T-helper 1 cell treated with Interleukin-12 subunit alpha and Interleukin-12 subunit beta and Interleukin-4 antibody, amounts not matched to agents 30 ng/mL and 1 ng/mL, for 36 hours (primary cell): ENCODE measurements around the gene C1QB. TPM values are rescaled to one million over a fixed set of nuclear protein-coding genes. Genes with fewer than 3 reads are reported as not detected.
"Not testable (repeated sequence)": the region's sequence is repeated elsewhere in the genome, so short reads cannot be mapped to it uniquely, and the experiment has no call there.

Experiments
- intact Hi-C: fragments of 100-400 bp; cut with micrococcal nuclease; formaldehyde crosslinking; loops from one replicate; pipeline ENCODE4 v1.15.1; 2024
- total RNA-seq: library from RNA; stranded (reverse); gene quantifications from 2 replicates; pipeline ENCODE4 v1.2.3, GENCODE V29; 2022

C1QB gene
- total RNA-seq, 1 donor from 2014 or later = not detected

- intact Hi-C loops = no loop called here
Measured at GRCh38 chr1:22662318-22662717, 9.3 kb downstream of the C1QB start.

- intact Hi-C loops = no loop called here
Measured at GRCh38 chr1:22662986-22663408, 10.0 kb downstream of the C1QB start.

GRCh38 chr1:22665752-22666151, 12.7 kb downstream of the C1QB start:
- intact Hi-C loops = no loop called here

- intact Hi-C loops = no loop called here
Measured at GRCh38 chr1:22666412-22666811, 13.4 kb downstream of the C1QB start.

DNA sequence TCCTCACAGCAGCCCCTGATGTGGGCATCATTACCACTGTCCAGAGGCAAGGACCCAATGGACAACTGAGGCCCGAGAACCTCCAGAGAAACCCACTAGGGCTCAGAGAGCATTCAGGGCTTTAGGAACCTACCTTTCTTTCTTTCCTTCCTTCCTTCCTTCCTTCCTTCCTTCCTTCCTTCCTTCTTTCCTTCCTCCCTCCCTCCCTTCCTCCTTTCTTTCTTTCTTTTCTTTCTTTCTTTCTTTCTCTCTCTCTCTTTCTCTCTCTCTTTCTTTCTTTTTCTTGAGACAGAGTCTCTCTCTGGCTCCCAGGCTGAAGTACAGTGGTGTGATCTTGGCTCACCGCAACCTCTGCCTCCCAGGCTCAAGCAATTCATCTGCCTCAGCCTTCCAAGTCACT, 15.8 kb downstream of the C1QB start:
- intact Hi-C loops = not testable (repeated sequence)

DNA sequence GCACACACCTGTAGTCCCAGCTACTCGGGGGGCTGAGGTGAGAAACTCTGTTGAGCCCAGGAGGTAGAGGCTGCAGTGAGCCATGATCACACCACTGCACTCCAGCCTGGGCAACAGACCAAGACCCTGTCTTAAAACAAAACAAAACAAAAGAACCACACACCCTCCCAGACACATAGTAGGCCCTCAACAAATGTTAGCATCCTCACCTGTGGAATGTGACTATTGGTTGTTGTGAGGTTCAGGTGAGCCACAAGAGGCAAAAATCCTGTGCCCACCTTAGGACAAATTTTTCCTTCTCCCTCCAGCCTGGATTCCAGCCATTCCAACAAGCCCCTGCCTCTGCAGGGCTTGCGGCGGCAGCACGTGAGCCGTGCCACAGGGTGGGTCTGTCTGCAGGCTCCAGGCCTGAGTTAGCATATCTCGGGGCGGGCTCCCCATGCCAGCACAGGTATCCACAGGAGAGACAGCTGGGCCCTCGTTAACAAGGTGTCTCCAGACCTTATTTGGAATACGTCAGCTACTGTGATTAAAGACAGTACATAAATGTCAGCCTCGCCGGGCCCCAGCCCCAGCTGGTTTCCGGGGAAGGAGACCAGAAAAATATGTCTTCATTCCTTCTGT, 17.4 kb downstream of the C1QB start:
- intact Hi-C loops = no loop called here

DNA sequence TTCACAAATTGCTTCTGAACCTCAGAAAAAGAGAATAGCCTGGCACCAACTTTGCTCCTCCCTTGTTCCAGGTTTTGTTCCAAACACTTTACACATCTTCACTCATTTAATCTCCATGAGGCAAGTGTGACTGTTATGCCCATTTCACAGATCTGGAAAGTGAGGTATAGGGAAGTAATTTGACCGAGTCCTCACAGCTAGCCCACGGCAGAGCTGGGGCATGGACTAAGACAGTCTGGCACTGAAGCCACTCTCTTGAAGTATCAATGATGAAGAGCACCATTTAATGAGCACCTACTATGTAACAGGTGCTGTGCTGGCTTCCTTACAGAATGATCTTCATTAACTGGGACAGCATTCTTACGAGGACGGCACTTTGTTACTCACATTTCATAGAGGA, 19.0 kb downstream of the C1QB start:
- intact Hi-C loops = no loop called here

- intact Hi-C loops = no loop called here
Measured at GRCh38 chr1:22673486-22674409, 20.7 kb downstream of the C1QB start.

DNA sequence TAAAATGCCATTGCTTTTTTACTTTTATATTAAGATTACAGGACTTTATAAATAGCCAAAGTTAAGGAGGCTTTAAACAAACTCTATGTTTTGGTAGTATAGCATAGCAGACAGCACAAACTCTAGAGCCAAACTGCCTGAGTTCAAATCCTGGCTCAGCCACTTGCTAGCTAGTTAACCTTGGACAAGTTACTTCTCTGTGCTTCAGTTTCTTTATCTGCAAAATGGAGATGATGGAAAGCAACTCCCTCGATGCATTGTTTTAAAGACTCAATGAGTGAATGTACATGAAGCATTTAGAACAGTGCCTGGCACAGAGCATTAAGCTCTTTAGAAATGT, 21.3 kb downstream of the C1QB start:
- intact Hi-C loops = no loop called here

GRCh38 chr1:22676151-22676550, 23.1 kb downstream of the C1QB start:
- intact Hi-C loops = not testable (repeated sequence)

DNA sequence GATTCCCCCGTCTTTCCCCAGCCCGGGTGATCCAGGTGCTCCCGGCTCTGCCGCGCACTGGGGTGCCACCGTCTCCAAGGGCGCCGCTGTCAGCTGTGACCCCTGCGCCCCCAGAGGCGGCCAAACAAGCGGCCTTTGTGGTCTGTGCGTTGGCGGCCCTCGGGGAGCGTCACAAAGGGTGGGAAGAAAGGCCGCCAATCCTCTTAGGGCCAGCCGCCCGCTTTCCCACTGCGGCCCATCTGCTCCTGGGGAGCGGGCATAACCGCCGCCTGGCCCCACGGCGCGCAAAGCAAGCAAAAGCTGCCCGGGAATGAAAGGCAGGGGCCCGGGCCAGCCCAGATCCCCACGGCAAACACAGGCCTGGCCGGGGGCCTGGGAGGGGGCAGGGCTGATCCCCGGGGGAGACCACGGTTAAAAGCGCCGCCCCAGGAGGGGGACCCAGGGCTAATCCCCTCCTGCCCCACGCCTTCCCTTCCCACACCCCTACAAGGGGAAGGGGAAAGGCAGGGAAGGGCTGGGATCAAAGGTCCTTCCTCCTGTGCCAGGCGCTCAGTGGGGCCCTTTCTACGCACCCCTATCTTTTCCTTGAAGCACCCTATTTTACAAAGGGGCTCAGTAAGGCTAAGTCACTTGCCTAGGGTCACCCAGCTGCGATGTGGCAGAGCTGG, 24.0 kb downstream of the C1QB start:
- intact Hi-C loops = no loop called here

- intact Hi-C loops = no loop called here
Measured at GRCh38 chr1:22677931-22678896, 25.2 kb downstream of the C1QB start.

DNA sequence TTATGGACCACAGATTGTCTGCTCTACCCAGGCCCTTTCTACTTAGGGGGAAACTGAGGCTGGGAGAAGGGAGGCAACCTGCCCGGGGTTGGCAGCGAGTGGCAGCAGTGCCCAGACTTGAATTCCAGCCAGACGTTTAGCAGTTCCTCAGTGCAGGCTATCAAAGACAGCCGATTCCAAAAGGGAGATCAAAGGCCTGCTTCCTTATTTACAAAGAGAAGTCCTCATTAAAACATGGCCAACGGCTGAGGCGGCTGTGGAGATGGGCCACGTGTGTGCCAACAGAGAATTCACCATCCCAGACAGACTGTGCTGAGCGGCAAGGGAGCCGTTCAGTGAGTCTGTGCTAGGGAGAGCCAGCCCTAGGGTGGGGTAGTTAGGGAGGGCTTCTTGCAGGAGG, 27.7 kb downstream of the C1QB start:
- intact Hi-C loops = no loop called here

DNA sequence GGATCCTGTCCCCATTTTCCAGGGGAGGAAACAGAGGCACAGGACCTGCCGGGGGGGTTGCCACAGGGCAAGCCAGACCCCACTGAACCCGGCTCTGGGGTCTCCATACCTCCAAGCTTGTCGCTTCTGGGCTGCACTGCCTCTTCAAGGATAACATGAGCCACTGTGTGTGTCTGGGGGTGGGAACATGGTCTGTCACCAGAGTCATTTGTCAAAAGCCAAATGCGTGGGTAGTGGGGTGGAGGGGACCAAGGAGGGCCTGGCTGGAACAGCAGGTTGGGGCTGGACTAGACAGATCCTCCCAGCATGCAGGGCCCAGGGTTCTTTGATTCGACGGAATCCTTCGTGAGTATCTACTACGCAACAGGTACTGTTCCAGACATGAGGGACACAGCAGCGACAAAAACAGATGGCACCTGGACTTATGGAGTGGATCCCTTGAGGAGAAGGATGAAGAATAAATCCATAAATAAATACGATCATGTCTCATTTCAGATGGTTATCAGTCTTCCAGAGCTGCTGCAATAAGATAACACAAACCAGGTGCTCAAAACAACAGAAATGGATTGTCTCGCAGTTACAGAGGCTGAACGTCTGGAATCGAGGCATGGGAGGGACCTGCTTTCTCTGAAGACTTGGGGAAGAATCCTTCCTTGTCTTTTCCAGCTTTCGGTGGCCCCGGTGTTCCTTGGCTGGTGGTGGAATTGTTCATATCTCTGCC, 28.7 kb downstream of the C1QB start:
- intact Hi-C loops = no loop called here

DNA sequence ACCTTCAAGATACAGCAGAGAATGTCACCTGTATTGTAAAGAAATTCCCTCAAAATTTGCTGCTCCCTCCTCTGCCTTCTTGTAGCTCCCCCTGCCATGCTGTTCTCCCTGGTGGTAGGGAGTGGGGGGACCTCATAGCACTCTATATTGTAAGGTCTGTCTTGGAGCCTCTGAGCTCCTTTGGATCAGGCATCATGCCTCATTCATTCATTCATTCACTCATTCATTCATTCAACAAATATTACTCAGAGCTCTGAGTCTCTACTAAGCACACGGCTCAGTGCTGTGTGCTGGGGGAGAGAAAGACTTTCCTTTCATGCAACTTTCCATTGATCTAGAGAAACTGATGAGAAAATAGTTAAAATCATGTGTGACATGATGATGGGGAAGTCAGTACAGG, 30.5 kb downstream of the C1QB start:
- intact Hi-C loops = no loop called here

DNA sequence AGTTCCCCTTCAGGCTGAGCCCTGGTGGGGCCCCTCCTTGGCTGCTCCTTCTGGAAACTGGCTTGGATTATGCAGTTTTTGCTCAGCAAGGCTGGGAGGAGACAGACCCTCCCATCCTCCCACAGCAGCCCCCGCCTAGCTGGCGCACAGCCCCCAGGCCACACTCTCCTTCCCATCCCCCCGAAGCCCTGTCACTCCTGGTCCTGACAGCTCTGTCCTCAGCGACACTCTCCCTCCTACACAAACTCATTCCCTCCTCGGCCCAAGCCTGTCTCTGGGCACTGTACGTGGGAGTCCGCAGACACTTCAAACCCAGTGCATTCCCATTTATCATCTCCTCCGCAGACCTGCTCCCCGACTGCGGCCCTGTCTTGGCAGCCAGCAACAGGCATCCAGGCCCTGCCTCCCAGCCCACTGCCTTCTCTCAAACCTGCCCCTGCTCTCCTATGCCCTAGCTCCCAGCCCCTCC, 32.6 kb downstream of the C1QB start:
- intact Hi-C loops = no loop called here

GRCh38 chr1:22687191-22687590, 34.2 kb downstream of the C1QB start:
- intact Hi-C loops = no loop called here

DNA sequence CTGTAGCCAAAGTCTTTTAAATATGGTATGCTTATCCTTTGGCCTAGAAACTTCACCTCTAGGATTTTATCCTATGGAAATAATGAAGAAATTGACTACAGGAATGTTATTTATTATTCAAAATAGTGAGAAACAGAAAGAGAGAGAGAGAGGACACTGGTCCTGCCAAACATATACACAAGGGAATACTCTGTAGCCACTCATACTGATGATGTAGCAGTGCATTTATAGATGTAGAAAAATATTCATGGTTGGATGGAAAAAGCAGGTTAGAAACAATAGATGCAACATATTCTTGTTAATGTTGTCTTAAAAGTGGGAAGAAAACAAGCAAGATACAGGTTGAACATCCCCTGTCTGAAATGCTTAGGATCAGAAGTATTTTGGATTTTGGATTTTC, 35.4 kb downstream of the C1QB start:
- intact Hi-C loops = no loop called here

DNA sequence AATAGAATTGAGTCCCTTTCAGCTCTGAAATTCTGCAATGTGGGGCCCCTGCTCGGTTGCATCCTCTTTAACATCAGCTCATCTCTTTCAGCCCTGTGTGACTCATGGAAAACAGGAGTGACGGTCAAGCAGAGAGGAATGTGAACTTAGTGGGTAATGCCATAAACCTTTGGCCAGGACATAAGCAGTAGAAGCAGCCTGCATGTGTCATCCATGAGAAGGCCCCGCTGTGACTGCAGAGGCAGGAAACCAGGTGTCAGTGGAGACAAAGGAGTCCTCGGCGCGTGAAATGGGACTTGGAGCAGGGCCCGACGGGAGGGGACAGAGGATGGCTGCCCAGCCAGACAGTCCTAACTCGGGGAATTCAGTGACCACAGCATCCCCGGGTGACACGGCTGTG, 36.5 kb downstream of the C1QB start:
- intact Hi-C loops = no loop called here

DNA sequence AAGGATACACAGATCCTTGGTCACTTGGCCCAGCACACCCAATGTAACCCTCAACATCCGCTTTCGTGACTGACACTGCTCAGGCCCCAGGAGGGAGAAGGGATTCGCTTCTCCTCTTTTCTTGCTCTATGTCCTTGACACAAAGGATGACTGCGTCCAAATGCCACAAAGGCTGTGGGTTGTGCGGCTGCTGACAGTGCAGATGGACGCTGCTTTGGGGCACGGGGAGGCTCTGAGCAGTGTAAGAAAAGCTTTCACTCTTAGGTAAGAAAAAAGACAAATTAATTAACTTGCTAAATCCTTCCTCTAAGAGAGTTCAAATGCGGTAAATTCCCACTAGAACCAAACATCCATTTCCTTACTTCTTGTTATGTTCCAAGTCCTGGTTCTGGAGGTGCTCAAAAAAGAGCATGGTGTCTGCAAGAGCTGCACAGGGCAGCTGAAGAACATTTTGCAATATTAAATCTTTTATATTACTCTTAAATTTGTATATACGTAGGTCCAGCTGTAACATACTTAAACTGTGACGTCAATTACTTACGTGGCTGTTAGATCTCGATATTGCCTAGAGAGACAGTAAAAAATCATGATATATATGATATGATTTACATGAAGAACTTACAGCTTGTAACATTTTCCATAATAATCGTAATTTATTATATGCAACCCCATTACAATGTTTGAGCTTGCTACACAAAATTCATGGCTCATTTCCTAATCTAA, 38.2 kb downstream of the C1QB start:
- intact Hi-C loops = no loop called here
